Mucosa of descending colon (tissue), 3 donors: ENCODE data around the gene NEAT1. TPM values are rescaled to one million over a fixed set of nuclear protein-coding genes. Genes with fewer than 3 reads are reported as not detected.

ENCODE experiments used
- ATAC-seq: fragments of 200-7000 bp; cut with Tn5 transposase; one replicate; pipeline ENCODE4 v1.9.1; 2020; ENCODE audit warnings: mild to moderate bottlenecking, moderate library complexity
- DNase-seq, 3 donors: peaks; one replicate each; pipeline ENCODE4 v3.0.0-alpha.2; 2020
- H3K36me3 ChIP-seq: fragments of 200-600 bp; one replicate; pipeline ENCODE4 v1.8.0; 2021; ENCODE audit warnings: low read depth, mild to moderate bottlenecking
- H3K4me1 ChIP-seq: fragments of 200-600 bp; one replicate; pipeline ENCODE4 v1.8.0; 2021; ENCODE audit warnings: low read depth, mild to moderate bottlenecking
- H3K4me3 ChIP-seq: fragments of 200-600 bp; one replicate; pipeline ENCODE4 v1.8.0; 2021; ENCODE audit warnings: mild to moderate bottlenecking
- H3K9me3 ChIP-seq: fragments of 200-600 bp; one replicate; pipeline ENCODE4 v1.8.0; 2021; ENCODE audit warnings: mild to moderate bottlenecking
- CTCF ChIP-seq: fragments of 200-600 bp; IDR thresholded peaks from one replicate; pipeline ENCODE4 v1.8.0; 2022; ENCODE audit warnings: antibody characterized with exemption, mild to moderate bottlenecking
- intact Hi-C, 2 donors: fragments of 100-400 bp; cut with DNase I in 1 of 2; cut with micrococcal nuclease in 1 of 2; formaldehyde crosslinking; loops; one replicate each; pipeline versions ENCODE4 v1.11.0 to v1.11.1; 2022; cut with DNase I, micrococcal nuclease
- long read RNA-seq, 2 donors: library from polyadenylated mRNA; unstranded; transcript quantifications; one replicate each; pipeline ENCODE4 v2.0.0, GENCODE V29; 2019 to 2021
- total RNA-seq, 3 donors: library from RNA; stranded (reverse); fragmentation: NEBNext Ultra II Directional in 2 of 3; extraction: Animal tissue kit (Norgen Biotek cat#: 25700) in 2 of 3; gene quantifications; one replicate each; pipeline versions ENCODE4 v1.2.1 to v1.2.4, GENCODE V29; 2021 to 2023
- donor health status: DM: no; HTN: no; CAD: no; lungs with moderate emphysema.
- donor health status: DM: no; HTN: no; CAD: no.
- donor health status: DM: no; HTN: yes; CAD: no.

Gene NEAT1
- total RNA-seq = 1,000 to 10,000 TPM; 1,133 to 1,409 (median 1,237) TPM
- long read RNA-seq, donor 1, full-length matches to known transcripts = 185 of 185 reads
- long read RNA-seq, donor 1, partial matches to known transcripts = 0 of 185 reads
- long read RNA-seq, donor 1, other reads (novel, unspliced or antisense) = 0 of 185 reads
- long read RNA-seq, donor 2, full-length matches to known transcripts = 36 of 36 reads
- long read RNA-seq, donor 2, partial matches to known transcripts = 0 of 36 reads
- long read RNA-seq, donor 2, other reads (novel, unspliced or antisense) = 0 of 36 reads

- no peaks in the 10 kb centered on the region for H3K36me3 ChIP-seq
- no peaks in the 10 kb centered on the region for H3K9me3 ChIP-seq
- no peak for TF ChIP-seq CTCF
- peak; percentile 40 for ATAC-seq
- intact Hi-C loops = loop anchor here in 1 of 2 donors (5.0 kb wide), 1 partner anchor 79 kb away; no protein-coding TSS in a partner anchor
- peak; percentile 97 to 99 (median 99) for DNase-seq
- H3K4me3 ChIP-seq = peak within 1 kb of the TSS; percentile 81
- H3K4me1 ChIP-seq = peaks cover 44% of the 10 kb centered on the region
Measured at GRCh38 chr11:65422633-65423515, at the start of gene NEAT1. TSS of gene NEAT1 (plus strand) at chr11:65422798.

GRCh38 chr11:65373839-65374580 is 48.6 kb upstream of the NEAT1 start:
- ATAC-seq = no peak
- intact Hi-C loops = no loop called here
- Histone ChIP-seq H3K4me1 (no peaks in the 10 kb centered on the region), H3K9me3 (no peaks in the 10 kb centered on the region), H3K36me3 (no peaks in the 10 kb centered on the region), H3K4me3 (no peak overlapping the region)
- TF ChIP-seq CTCF = no peak
- DNase-seq = no peak

GRCh38 chr11:65375012-65375411 is 47.6 kb upstream of the NEAT1 start:
- TF ChIP-seq CTCF = no peak
- no peaks in the 10 kb centered on the region for H3K36me3 ChIP-seq
- DNase-seq (peak in 2 of 3 donors; percentile 49 to 52), ATAC-seq (peak; percentile 71)
- no peaks in the 10 kb centered on the region for H3K4me1 ChIP-seq
- intact Hi-C loops = no loop called here
- no peak overlapping the region for H3K4me3 ChIP-seq
- H3K9me3 ChIP-seq = no peaks in the 10 kb centered on the region

GRCh38 chr11:65376138-65376713 is 46.4 kb upstream of the NEAT1 start:
- Histone ChIP-seq H3K4me3 (no peak overlapping the region), H3K4me1 (peaks cover 10% of the 10 kb centered on the region), H3K9me3 (no peaks in the 10 kb centered on the region), H3K36me3 (no peaks in the 10 kb centered on the region)
- TF ChIP-seq CTCF = no peak
- intact Hi-C loops = no loop called here
- no peak for DNase-seq
- ATAC-seq = no peak

- no peak for TF ChIP-seq CTCF
- ATAC-seq (no peak), DNase-seq (no peak)
- H3K4me3 ChIP-seq = no peak overlapping the region
- H3K36me3 ChIP-seq = no peaks in the 10 kb centered on the region
- intact Hi-C loops = no loop called here
- no peaks in the 10 kb centered on the region for H3K9me3 ChIP-seq
- H3K4me1 ChIP-seq = peaks cover 18% of the 10 kb centered on the region
Measured at GRCh38 chr11:65377036-65377435, 45.6 kb upstream of the NEAT1 start.
